Hematopoietic multipotent progenitor cell treated with erythropoietin and hydrocortisone succinate and interleukin-3 and kit ligand, for 6 days (in vitro differentiated cells): ENCODE data around the gene COPS9.

Experiments used
- DNase-seq: peaks from one replicate; pipeline ENCODE4 v3.0.0-alpha.2; 2015

Gene COPS9

GRCh38 chr2:240105982-240106381 is 30.1 kb downstream of the COPS9 start:
- no peak for DNase-seq

GRCh38 chr2:240103136-240103535 is 33.0 kb downstream of the COPS9 start:
- no peak for DNase-seq

GRCh38 chr2:240098349-240098748 is 37.8 kb downstream of the COPS9 start:
- DNase-seq: no peak

- DNase-seq: no peak
Observed at GRCh38 chr2:240095556-240096523, 40.3 kb downstream of the COPS9 start.

GRCh38 chr2:240089306-240089705 is 46.8 kb downstream of the COPS9 start:
- peak; percentile 5 for DNase-seq

- no peak for DNase-seq
Observed at GRCh38 chr2:240086563-240086962, 49.5 kb downstream of the COPS9 start.
